Fibroblast of lung (primary cell): Measurements from ENCODE around the gene NPC1L1. TPM values are rescaled to one million over a fixed set of nuclear protein-coding genes. Genes with fewer than 3 reads are reported as not detected.

Experiments used
- DNase-seq, 2 donors: peaks; one replicate each; pipeline versions ENCODE4 v3.0.0 to v3.0.0-alpha.2; 2010; ENCODE audit warnings: low read depth in 2 of 2
- H2AFZ ChIP-seq: 2 replicates; pipeline ENCODE4 v1.5.1; 2012; ENCODE audit warnings: low read length, control low read depth, inconsistent platforms
- H3K27ac ChIP-seq: 2 replicates; pipeline ENCODE4 v1.5.1; 2011; ENCODE audit warnings: low read length, control low read depth; ENCODE audit not compliant: insufficient read depth
- H3K27me3 ChIP-seq: 2 replicates; pipeline ENCODE4 v1.5.1; 2011; ENCODE audit warnings: mild to moderate bottlenecking, low read length; ENCODE audit not compliant: control insufficient read depth, insufficient read depth
- H3K36me3 ChIP-seq: 2 replicates; pipeline ENCODE4 v1.5.1; 2011; ENCODE audit warnings: low read length; ENCODE audit not compliant: control insufficient read depth, insufficient read depth
- H3K4me1 ChIP-seq: 2 replicates; pipeline ENCODE4 v1.5.1; 2011; ENCODE audit warnings: low read length; ENCODE audit not compliant: control insufficient read depth, insufficient read depth; ENCODE audit errors: extremely low read depth
- H3K4me2 ChIP-seq: 2 replicates; pipeline ENCODE4 v1.5.1; 2011; ENCODE audit warnings: low read length, control low read depth; ENCODE audit not compliant: insufficient read depth; ENCODE audit errors: extremely low read depth
- H3K4me3 ChIP-seq, 4 experiments: fragments of 200-600 bp in 1 of 4; sonication (generic) in 1 of 4; replicated peaks in 1 of 4; 2 replicates each; pipeline ENCODE4 v1.5.1; 2011 to 2016; ENCODE audit warnings: low read length in 4 of 4, low read depth in 3 of 4, mild to moderate bottlenecking in 3 of 4, control low read depth in 2 of 4, inconsistent platforms in 1 of 4, mixed read lengths in 1 of 4; ENCODE audit not compliant: insufficient read depth in 1 of 4; ENCODE audit errors: control extremely low read depth in 1 of 4
- H3K79me2 ChIP-seq: 2 replicates; pipeline ENCODE4 v1.5.1; 2012; ENCODE audit warnings: mild to moderate bottlenecking, low read length, inconsistent platforms; ENCODE audit not compliant: control insufficient read depth, insufficient read depth
- H3K9ac ChIP-seq: 2 replicates; pipeline ENCODE4 v1.5.1; 2011; ENCODE audit warnings: mild to moderate bottlenecking, low read length, control low read depth; ENCODE audit not compliant: insufficient read depth
- H3K9me3 ChIP-seq: 2 replicates; pipeline ENCODE4 v1.5.1; 2012; ENCODE audit warnings: low read depth, low read length; ENCODE audit not compliant: control insufficient read depth, insufficient read depth
- H4K20me1 ChIP-seq: 2 replicates; pipeline ENCODE4 v1.5.1; 2011; ENCODE audit warnings: low read length; ENCODE audit not compliant: control insufficient read depth, insufficient read depth; ENCODE audit errors: extremely low read depth
- EZH2 ChIP-seq: IDR thresholded peaks from 2 replicates; pipeline ENCODE4 v1.5.1; 2012; ENCODE audit warnings: low read length, control low read depth, mild to moderate bottlenecking; ENCODE audit errors: missing control alignments
- polyA plus RNA-seq, 2 donors: library from polyadenylated mRNA; depleted of rRNA in 1 of 2; stranded (reverse) in 1 of 2; unstranded in 1 of 2; fragments of >200 nt; gene quantifications; 2 replicates each; pipeline ENCODE4 v1.2.1, GENCODE V29; 2011 to 2012; ENCODE audit warnings: missing spikeins in 1 of 2
- total RNA-seq: library from RNA; depleted of rRNA; stranded (reverse); fragments of >200 nt; gene quantifications from 2 replicates; pipeline ENCODE4 v1.2.1, GENCODE V29; 2014
- TF ChIP-seq, protein P1 (sequence below), 2 donors: IDR thresholded peaks in 1 of 2; conservative IDR thresholded peaks in 1 of 2; 1 replicate in 1 of 2; 2 replicates in 1 of 2; pipeline ENCODE4 v1.5.1; 2011 to 2012; ENCODE audit warnings: low read length in 2 of 2, control low read depth in 1 of 2, inconsistent platforms in 1 of 2, low read depth in 1 of 2, mild to moderate bottlenecking in 1 of 2

The NPC1L1 gene
- total and polyA plus RNA-seq, 2 donors (not counting 1 experiment from before 2014, with no cell fraction given), result under 0.01 to 0.05 TPM

DNA sequence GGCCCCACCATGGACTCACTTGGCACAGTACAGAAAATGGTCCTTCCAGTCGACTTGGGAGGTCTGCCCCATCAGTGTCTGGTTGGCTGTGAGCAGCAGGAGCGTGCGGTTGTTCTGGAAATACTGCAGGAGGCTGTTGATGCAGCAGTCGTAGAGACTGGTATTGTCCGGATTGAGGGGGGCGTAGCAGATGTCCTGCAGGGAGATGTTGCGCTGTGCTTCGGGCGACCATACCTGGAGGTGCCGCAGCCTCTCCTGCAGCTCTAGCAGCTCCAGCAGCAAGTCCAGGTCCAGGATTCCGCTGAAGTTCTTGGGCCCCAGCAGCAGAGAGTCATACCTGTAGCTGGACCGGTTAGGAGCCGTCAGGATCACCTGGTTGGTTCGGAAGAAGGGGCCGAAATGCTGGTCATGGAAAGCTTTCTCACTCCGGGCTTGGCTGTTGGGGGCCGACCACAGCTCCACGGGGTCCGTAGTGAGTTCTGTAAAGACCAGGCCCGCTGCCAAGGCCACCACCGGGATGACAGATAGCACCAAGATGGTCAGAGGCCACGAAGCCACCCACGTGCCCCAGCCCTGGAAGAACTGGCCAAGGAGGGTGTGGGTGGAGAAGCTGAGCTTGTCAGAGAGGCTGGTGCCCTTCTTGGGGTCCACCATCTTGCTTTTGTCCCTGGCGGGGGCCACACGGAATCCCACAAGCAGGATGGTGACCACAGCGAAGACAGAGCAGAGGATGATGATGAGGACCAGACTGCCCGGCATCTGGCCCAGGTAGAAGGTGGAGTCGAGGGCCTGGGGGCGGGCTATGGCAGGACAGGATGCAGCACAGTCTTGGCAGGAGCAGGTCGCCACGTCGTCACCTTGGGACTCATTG is 2.1 kb downstream of the NPC1L1 start:
- H3K27me3 ChIP-seq, result no peaks in the 10 kb centered on the region
- H3K36me3 ChIP-seq, result no peaks in the 10 kb centered on the region
- no peak for DNase-seq
- no peaks in the 10 kb centered on the region for H3K9me3 ChIP-seq
- no peak overlapping the region for H3K4me3 ChIP-seq
- no peak overlapping the region for H3K27ac ChIP-seq
- TF ChIP-seq EZH2, result no peak
- TF ChIP-seq, protein P1, sequence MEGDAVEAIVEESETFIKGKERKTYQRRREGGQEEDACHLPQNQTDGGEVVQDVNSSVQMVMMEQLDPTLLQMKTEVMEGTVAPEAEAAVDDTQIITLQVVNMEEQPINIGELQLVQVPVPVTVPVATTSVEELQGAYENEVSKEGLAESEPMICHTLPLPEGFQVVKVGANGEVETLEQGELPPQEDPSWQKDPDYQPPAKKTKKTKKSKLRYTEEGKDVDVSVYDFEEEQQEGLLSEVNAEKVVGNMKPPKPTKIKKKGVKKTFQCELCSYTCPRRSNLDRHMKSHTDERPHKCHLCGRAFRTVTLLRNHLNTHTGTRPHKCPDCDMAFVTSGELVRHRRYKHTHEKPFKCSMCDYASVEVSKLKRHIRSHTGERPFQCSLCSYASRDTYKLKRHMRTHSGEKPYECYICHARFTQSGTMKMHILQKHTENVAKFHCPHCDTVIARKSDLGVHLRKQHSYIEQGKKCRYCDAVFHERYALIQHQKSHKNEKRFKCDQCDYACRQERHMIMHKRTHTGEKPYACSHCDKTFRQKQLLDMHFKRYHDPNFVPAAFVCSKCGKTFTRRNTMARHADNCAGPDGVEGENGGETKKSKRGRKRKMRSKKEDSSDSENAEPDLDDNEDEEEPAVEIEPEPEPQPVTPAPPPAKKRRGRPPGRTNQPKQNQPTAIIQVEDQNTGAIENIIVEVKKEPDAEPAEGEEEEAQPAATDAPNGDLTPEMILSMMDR (conservative IDR thresholded peaks at IDR 0.05 in 1 of 2, IDR thresholded peaks at IDR 0.05 in 1 of 2; ENCODE audit: low read depth in 1 of 2, low read length in 2 of 2), result no peak
- no peak overlapping the region for H3K4me2 ChIP-seq
- no peaks in the 10 kb centered on the region for H3K79me2 ChIP-seq
- H3K9ac ChIP-seq, result no peak overlapping the region
- no peaks in the 10 kb centered on the region for H4K20me1 ChIP-seq
- H3K4me1 ChIP-seq, result peaks cover 5% of the 10 kb centered on the region
- no peak overlapping the region for H2AFZ ChIP-seq

DNA sequence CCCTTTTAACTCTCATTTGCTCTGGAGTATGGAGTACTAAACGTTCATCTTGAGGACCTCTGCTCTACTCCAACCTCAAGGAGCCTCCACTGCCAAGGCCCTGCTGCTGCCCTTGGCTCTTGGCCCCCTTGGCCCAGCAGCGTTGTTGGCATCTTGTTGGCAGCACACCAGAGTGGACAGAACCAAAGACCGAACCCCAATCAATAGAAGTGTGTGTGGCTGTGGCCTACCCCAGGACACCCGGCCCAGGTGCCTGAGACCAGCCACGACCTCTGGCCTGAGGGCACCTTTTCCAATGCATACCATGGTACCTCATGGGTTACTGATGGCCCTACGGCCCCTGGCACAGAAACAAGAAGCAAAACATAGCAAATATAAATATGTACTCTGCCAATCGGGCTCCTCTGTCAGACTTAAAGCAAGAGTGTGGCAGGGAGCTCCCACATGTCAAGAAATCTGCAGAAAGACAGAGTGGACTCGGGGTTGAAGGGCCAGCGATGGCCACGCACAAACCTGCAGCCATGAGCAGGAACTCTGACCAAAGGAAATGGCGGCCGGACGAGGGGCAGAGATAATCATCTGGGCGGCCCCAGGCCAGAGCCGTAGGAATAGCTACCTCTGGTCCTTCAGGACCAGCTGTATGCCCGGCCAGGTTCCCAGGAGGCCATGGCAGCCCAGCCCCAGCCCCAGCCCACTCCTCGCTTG is 2.9 kb downstream of the NPC1L1 start:
- Histone ChIP-seq H3K4me3 (no peak overlapping the region), H3K27me3 (no peaks in the 10 kb centered on the region), H2AFZ (no peak overlapping the region), H3K4me2 (no peak overlapping the region), H4K20me1 (no peaks in the 10 kb centered on the region), H3K27ac (no peak overlapping the region), H3K9me3 (no peaks in the 10 kb centered on the region), H3K79me2 (no peaks in the 10 kb centered on the region), H3K9ac (no peak overlapping the region), H3K36me3 (no peaks in the 10 kb centered on the region), H3K4me1 (peaks cover 9% of the 10 kb centered on the region)
- TF ChIP-seq EZH2, result no peak
- TF ChIP-seq, protein P1 (conservative IDR thresholded peaks at IDR 0.05 in 1 of 2, IDR thresholded peaks at IDR 0.05 in 1 of 2; ENCODE audit: low read depth in 1 of 2, low read length in 2 of 2), result no peak
- no peak for DNase-seq

DNA sequence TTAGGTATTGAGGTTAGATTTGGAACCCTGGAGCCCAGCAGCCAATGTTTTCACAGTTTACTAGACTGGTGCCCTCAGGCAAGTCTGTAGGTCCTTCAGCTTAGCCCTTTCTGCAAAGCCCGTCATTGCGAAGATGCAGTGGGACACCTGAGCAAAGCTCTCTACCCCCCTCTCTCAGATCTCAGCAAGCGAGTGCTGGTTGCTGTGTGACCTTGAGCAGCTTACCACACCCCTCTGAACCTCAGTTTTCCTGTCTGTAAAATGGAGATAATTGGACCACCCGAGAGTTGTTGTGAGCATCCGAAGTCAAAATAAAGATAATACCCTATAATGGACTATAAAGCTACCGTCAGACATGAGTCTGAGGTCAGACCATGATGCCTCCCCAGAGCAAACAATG is 3.7 kb downstream of the NPC1L1 start:
- TF ChIP-seq, protein P1 (conservative IDR thresholded peaks at IDR 0.05 in 1 of 2, IDR thresholded peaks at IDR 0.05 in 1 of 2; ENCODE audit: low read depth in 1 of 2, low read length in 2 of 2), result no peak
- no peak for TF ChIP-seq EZH2
- no peak for DNase-seq
- Histone ChIP-seq H3K27ac (no peak overlapping the region), H3K4me2 (no peak overlapping the region), H3K9ac (no peak overlapping the region), H4K20me1 (no peaks in the 10 kb centered on the region), H3K4me3 (no peak overlapping the region), H3K36me3 (no peaks in the 10 kb centered on the region), H3K79me2 (no peaks in the 10 kb centered on the region), H3K4me1 (peaks cover 6% of the 10 kb centered on the region), H3K9me3 (no peaks in the 10 kb centered on the region), H2AFZ (no peak overlapping the region), H3K27me3 (no peaks in the 10 kb centered on the region)
